HG03378 (cell line): ENCODE results near the gene KCTD4.

Experiments used
- ATAC-seq: cut with Tn5 transposase; IDR thresholded peaks from one replicate; pipeline ENCODE4 v1.9.1; 2021; ENCODE audit warnings: mild to moderate bottlenecking, moderate library complexity; ENCODE audit not compliant: unreplicated experiment

The KCTD4 gene

GRCh38 chr13:45179428-45179827 is 21.4 kb downstream of the KCTD4 start:
- no peak for ATAC-seq

- no peak for ATAC-seq
These were observed 22.3 kb downstream of the KCTD4 start for GRCh38 chr13:45178349-45179162.

- no peak for ATAC-seq
These were observed 26.4 kb downstream of the KCTD4 start for GRCh38 chr13:45174478-45174877.

- no peak for ATAC-seq
These were observed 32.3 kb downstream of the KCTD4 start for GRCh38 chr13:45168555-45168930.

- no peak for ATAC-seq
These were observed 33.0 kb downstream of the KCTD4 start for GRCh38 chr13:45167611-45168554.

- no peak for ATAC-seq
These were observed 34.0 kb downstream of the KCTD4 start for GRCh38 chr13:45166858-45167257.

GRCh38 chr13:45162821-45163220 is 38.0 kb downstream of the KCTD4 start:
- ATAC-seq, result no peak

- no peak for ATAC-seq
These were observed 38.7 kb downstream of the KCTD4 start for GRCh38 chr13:45162194-45162593.

- ATAC-seq, result no peak
These were observed 44.1 kb downstream of the KCTD4 start for GRCh38 chr13:45156565-45157361.

- ATAC-seq, result no peak
These were observed 50.9 kb downstream of the KCTD4 start for GRCh38 chr13:45149964-45150363.

- ATAC-seq, result no peak
These were observed 57.5 kb downstream of the KCTD4 start for GRCh38 chr13:45143346-45143751.
